Vagina (tissue), 2 donors: ENCODE results near the gene IL1RAPL1. TPM values are rescaled to one million over a fixed set of nuclear protein-coding genes. Genes with fewer than 3 reads are reported as not detected.

Experiments
- DNase-seq, 2 donors: peaks; one replicate each; pipeline ENCODE4 v3.0.0-alpha.2; 2017; ENCODE audit errors: extremely low spot score in 2 of 2
- H3K27ac ChIP-seq: fragments of 200-600 bp; sonication (generic); one replicate; pipeline ENCODE4 v1.5.1; 2019
- H3K27me3 ChIP-seq: fragments of 200-600 bp; sonication (generic); one replicate; pipeline ENCODE4 v1.5.1; 2019
- H3K36me3 ChIP-seq, 2 donors: fragments of 200-600 bp; sonication (generic); one replicate each; pipeline ENCODE4 v1.5.1; 2017 to 2019
- H3K4me1 ChIP-seq: fragments of 200-600 bp; sonication (generic); one replicate; pipeline ENCODE4 v1.5.1; 2019
- H3K4me3 ChIP-seq, 2 donors: fragments of 200-600 bp; sonication (generic); 1 replicate in 1 of 2; 2 replicates in 1 of 2; pipeline ENCODE4 v1.5.1; 2016 to 2019
- H3K9me3 ChIP-seq: fragments of 200-600 bp; sonication (generic); one replicate; pipeline ENCODE4 v1.5.1; 2019
- POLR2A ChIP-seq, 2 donors: fragments of 450-650 bp; IDR thresholded peaks; one replicate each; pipeline ENCODE4 v1.6.1; 2017; ENCODE audit warnings: antibody characterized with exemption in 2 of 2, mild to moderate bottlenecking in 2 of 2, moderate library complexity in 2 of 2
- POLR2AphosphoS5 ChIP-seq, 2 donors: sonication (generic); formaldehyde crosslinking; IDR thresholded peaks; one replicate each; pipeline ENCODE4 v1.9.0; 2017; ENCODE audit warnings: antibody characterized with exemption in 2 of 2, mild to moderate bottlenecking in 2 of 2, low read depth in 1 of 2; ENCODE audit not compliant: insufficient read depth in 1 of 2
- intact Hi-C: fragments of 100-400 bp; cut with DNase I; formaldehyde crosslinking; loops from one replicate; pipeline ENCODE4 v1.15.1; 2023
- total RNA-seq: library from RNA; depleted of rRNA; stranded (reverse); fragments of >200 nt; gene quantifications from one replicate; pipeline ENCODE4 v1.2.3, GENCODE V29; 2016
- TF ChIP-seq, protein P1 (sequence below), 3 experiments: fragments of 450-650 bp in 2 of 3; fragments of 200-600 bp in 1 of 3; sonication (generic) in 1 of 3; IDR thresholded peaks; one replicate each; pipeline ENCODE4 v1.5.1; 2017 to 2019; ENCODE audit warnings: antibody characterized with exemption in 3 of 3, mild to moderate bottlenecking in 2 of 3, moderate library complexity in 2 of 3

Gene IL1RAPL1
- total RNA-seq, 1 donor from 2014 or later = not detected

DNA sequence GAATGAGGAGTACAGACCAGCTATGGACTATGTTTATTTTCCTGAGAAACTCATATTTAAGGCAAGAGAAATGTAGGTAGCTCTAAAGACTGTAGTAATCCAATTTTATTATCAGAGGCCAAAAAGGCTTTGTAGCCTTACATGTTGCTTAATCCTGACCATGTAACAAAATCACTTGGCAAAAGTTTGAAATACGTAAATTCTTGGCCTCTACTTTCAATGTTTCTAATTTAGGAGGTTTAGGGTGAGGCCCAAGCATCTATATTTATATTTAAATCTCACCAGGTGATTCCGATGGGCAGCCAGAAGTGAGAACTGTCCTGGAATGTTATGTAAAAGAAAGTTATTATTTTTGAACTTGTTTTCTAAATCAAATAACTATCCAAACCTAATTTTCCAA, 289.7 kb downstream of the IL1RAPL1 start:
- Histone ChIP-seq H3K4me3 (no peak overlapping the region), H3K27ac (no peak overlapping the region), H3K4me1 (no peaks in the 10 kb centered on the region), H3K9me3 (no peaks in the 10 kb centered on the region), H3K36me3 (no peaks in the 10 kb centered on the region), H3K27me3 (no peaks in the 10 kb centered on the region)
- no peak for DNase-seq
- no peak for TF ChIP-seq POLR2AphosphoS5 (IDR thresholded peaks at IDR 0.05; ENCODE audit: insufficient read depth in 1 of 2, low read depth in 1 of 2)
- TF ChIP-seq, protein P1, sequence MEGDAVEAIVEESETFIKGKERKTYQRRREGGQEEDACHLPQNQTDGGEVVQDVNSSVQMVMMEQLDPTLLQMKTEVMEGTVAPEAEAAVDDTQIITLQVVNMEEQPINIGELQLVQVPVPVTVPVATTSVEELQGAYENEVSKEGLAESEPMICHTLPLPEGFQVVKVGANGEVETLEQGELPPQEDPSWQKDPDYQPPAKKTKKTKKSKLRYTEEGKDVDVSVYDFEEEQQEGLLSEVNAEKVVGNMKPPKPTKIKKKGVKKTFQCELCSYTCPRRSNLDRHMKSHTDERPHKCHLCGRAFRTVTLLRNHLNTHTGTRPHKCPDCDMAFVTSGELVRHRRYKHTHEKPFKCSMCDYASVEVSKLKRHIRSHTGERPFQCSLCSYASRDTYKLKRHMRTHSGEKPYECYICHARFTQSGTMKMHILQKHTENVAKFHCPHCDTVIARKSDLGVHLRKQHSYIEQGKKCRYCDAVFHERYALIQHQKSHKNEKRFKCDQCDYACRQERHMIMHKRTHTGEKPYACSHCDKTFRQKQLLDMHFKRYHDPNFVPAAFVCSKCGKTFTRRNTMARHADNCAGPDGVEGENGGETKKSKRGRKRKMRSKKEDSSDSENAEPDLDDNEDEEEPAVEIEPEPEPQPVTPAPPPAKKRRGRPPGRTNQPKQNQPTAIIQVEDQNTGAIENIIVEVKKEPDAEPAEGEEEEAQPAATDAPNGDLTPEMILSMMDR (IDR thresholded peaks at IDR 0.05) = no peak
- no peak for TF ChIP-seq POLR2A (IDR thresholded peaks at IDR 0.05)
- intact Hi-C loops = no loop called here

DNA sequence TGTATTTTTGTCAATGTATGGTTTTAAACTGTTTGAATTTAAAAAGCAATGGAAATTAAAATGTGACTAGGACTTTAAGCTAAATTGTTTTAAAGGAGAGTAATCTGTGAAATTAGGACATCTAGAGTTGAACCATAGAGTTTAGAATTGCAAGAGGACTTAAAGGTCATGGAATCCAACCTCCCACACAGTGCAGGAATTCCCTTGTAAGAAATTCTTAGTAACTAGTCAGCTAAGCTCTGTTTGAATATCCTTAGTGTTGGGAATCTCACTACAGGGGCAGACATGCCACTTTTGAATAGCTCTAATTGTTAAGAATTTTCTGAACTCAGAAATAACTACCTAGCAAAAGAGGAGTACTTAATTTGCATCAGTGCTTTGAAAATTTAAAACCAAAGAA, 292.9 kb downstream of the IL1RAPL1 start:
- no peaks in the 10 kb centered on the region for H3K27me3 ChIP-seq
- intact Hi-C loops = no loop called here
- no peaks in the 10 kb centered on the region for H3K4me1 ChIP-seq
- H3K27ac ChIP-seq = no peak overlapping the region
- H3K36me3 ChIP-seq = no peaks in the 10 kb centered on the region
- TF ChIP-seq, protein P1 (IDR thresholded peaks at IDR 0.05) = no peak
- TF ChIP-seq POLR2A (IDR thresholded peaks at IDR 0.05) (no peak), POLR2AphosphoS5 (IDR thresholded peaks at IDR 0.05; ENCODE audit: insufficient read depth in 1 of 2, low read depth in 1 of 2) (no peak)
- H3K9me3 ChIP-seq = no peaks in the 10 kb centered on the region
- no peak for DNase-seq
- H3K4me3 ChIP-seq = no peak overlapping the region

DNA sequence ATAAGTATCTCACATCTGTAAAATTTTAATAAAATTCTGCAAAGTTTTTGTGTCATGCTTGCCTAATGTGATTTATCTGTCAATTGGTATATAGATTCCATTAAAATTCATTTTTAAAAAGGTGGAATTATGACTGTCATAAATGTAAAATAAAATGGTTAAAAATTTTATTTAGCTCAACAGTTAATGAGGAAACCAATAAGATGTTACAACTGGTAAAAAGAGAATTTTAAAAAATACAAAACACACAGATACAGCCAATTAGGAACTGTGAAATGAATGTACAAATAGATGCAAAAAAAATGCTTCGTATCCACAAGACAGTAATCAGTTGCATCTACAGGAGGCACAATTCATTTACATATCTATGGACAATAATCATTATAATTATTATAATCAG, 297.6 kb downstream of the IL1RAPL1 start:
- Histone ChIP-seq H3K27ac (no peak overlapping the region), H3K27me3 (no peaks in the 10 kb centered on the region), H3K4me1 (no peaks in the 10 kb centered on the region), H3K4me3 (no peak overlapping the region), H3K9me3 (no peaks in the 10 kb centered on the region), H3K36me3 (no peaks in the 10 kb centered on the region)
- TF ChIP-seq POLR2AphosphoS5 (IDR thresholded peaks at IDR 0.05; ENCODE audit: insufficient read depth in 1 of 2, low read depth in 1 of 2) = no peak
- TF ChIP-seq POLR2A (IDR thresholded peaks at IDR 0.05) = no peak
- TF ChIP-seq, protein P1 (IDR thresholded peaks at IDR 0.05) = no peak
- DNase-seq = no peak
- intact Hi-C loops = no loop called here

DNA sequence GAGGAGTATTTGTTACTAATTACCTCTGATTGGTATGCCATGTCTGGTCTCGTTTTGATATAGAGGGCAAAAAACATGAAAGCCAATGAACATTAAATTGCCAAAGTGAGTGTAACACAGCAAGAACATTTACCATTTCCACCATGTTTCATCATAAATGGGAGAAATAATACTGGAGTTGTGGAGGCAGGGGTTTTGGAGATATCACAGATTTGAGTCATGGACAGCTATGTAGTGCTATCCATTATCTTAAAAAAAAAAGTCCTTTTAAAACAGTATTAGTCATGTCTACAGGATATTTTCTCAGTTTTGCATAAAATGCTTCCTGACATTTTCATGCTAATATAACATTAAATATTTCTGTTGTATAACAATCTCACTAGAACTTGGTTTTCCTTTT, 301.2 kb downstream of the IL1RAPL1 start:
- Histone ChIP-seq H3K4me3 (no peak overlapping the region), H3K27ac (no peak overlapping the region), H3K27me3 (no peaks in the 10 kb centered on the region), H3K4me1 (no peaks in the 10 kb centered on the region), H3K9me3 (no peaks in the 10 kb centered on the region), H3K36me3 (no peaks in the 10 kb centered on the region)
- intact Hi-C loops = no loop called here
- TF ChIP-seq POLR2A (IDR thresholded peaks at IDR 0.05) (no peak), POLR2AphosphoS5 (IDR thresholded peaks at IDR 0.05; ENCODE audit: insufficient read depth in 1 of 2, low read depth in 1 of 2) (no peak)
- TF ChIP-seq, protein P1 (IDR thresholded peaks at IDR 0.05) = no peak
- DNase-seq = no peak

DNA sequence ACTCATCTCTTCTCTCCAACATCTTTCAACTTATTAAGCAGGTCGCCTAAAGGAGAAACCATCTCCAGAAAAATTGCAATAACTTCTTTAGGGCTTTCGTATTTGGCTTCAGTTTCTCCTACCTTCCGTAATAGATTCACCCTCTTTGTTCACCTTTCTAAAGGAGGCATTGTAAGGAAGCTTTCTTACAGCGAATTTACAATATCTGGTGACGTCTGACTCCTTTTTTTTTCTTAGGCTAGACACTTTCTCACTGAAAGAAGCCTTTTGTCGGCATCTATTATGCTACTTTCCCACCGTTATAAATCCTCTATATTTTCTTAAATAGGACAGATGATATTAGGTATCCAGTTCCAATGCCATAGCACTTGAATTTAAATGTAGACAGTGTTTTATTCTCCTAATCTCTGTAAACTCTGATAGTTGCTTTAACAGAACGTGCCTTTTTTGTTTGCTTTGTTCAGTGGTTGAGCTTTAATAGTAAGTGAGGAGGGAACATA, 302.4 kb downstream of the IL1RAPL1 start:
- Histone ChIP-seq H3K27me3 (no peaks in the 10 kb centered on the region), H3K36me3 (no peaks in the 10 kb centered on the region), H3K4me3 (no peak overlapping the region), H3K27ac (no peak overlapping the region), H3K4me1 (no peaks in the 10 kb centered on the region), H3K9me3 (no peaks in the 10 kb centered on the region)
- TF ChIP-seq POLR2AphosphoS5 (IDR thresholded peaks at IDR 0.05; ENCODE audit: insufficient read depth in 1 of 2, low read depth in 1 of 2) (no peak), POLR2A (IDR thresholded peaks at IDR 0.05) (no peak)
- TF ChIP-seq, protein P1 (IDR thresholded peaks at IDR 0.05) = no peak
- no peak for DNase-seq
- intact Hi-C loops = no loop called here
